Pancreas (tissue), 10 donors: ENCODE results near the gene ASPHD2. TPM values are rescaled to one million over a fixed set of nuclear protein-coding genes. Genes with fewer than 3 reads are reported as not detected.

Source experiments
- ATAC-seq, 4 donors: fragments of 200-7000 bp; cut with Tn5 transposase; one replicate each; pipeline versions ENCODE4 v1.8.0 to v1.9.1; 2020; ENCODE audit warnings: mild to moderate bottlenecking in 4 of 4, moderate library complexity in 4 of 4
- DNase-seq, 6 donors: peaks; one replicate each; pipeline ENCODE4 v3.0.0-alpha.2; 2020
- FAIRE-seq: peaks from 2 replicates; lab custom pipeline; 2012; peaks lifted over from hg19 to GRCh38; lab: Jason Lieb, UNC
- H3K27ac ChIP-seq, 4 donors: fragments of 200-600 bp; sonication (generic); 1 replicate in 3 of 4; 2 replicates in 1 of 4; pipeline versions ENCODE4 v1.5.0 to v1.8.0; 2020
- H3K27me3 ChIP-seq, 4 donors: fragments of 200-600 bp; one replicate each; pipeline ENCODE4 v1.8.0; 2021
- H3K36me3 ChIP-seq, 3 donors: fragments of 200-600 bp; sonication (generic) in 1 of 3; one replicate each; pipeline versions ENCODE4 v1.5.0 to v1.8.0; 2020 to 2021
- H3K4me1 ChIP-seq, 3 donors: fragments of 200-600 bp; one replicate each; pipeline ENCODE4 v1.8.0; 2021
- H3K4me3 ChIP-seq, 4 donors: fragments of 200-600 bp; sonication (generic) in 2 of 4; one replicate each; pipeline versions ENCODE4 v1.5.0 to v1.8.0; 2020 to 2021
- H3K9me3 ChIP-seq, 4 donors: fragments of 200-600 bp; one replicate each; pipeline ENCODE4 v1.8.0; 2021
- WGBS, 2 donors: extraction: QIAGEN DNeasy Blood & Tissue Kit; methylation state at CpG; one replicate each; pipeline ENCODE4 v1.1.7; 2013; 5-methylcytosine and 5-hydroxymethylcytosine counted together
- intact Hi-C, 3 donors: fragments of 100-400 bp; cut with DNase I; formaldehyde crosslinking; loops; one replicate each; pipeline versions ENCODE4 v1.11.1 to v1.14.2; 2022
- polyA plus RNA-seq, 2 donors: library from polyadenylated mRNA; stranded (reverse); fragments of 200-250 nt; gene quantifications; one replicate each; pipeline ENCODE4 v1.2.3, GENCODE V29; 2013
- total RNA-seq, 6 donors: library from RNA; stranded (reverse); fragmentation: NEBNext Ultra II Directional in 4 of 6; extraction: Animal tissue kit (Norgen Biotek cat#: 25700) in 4 of 6; gene quantifications; one replicate each; pipeline versions ENCODE4 v1.2.1 to v1.2.4, GENCODE V29; 2021 to 2023
- TF ChIP-seq, protein P1 (sequence below), 4 donors: fragments of 200-600 bp; sonication (generic) in 3 of 4; IDR thresholded peaks; one replicate each; pipeline versions ENCODE4 v1.5.0 to v1.8.0; 2021; ENCODE audit warnings: antibody characterized with exemption in 4 of 4
- donor health status: healthy with polysubstance abuse.
- donor health status: DM: no; HTN: no; CAD: no; lungs with moderate emphysema.
- donor health status: DM: no; HTN: no; CAD: no.
- donor health status: control.
- donor health status: control.
- donor health status: Bipolar disorder and iron deficiency.
- donor health status: DM: yes; HTN: yes; CAD: no.
- donor health status: DM: no; HTN: no; CAD: no.
- donor health status: DM: no; HTN: no; CAD: no.
- donor health status: DM: yes; HTN: yes; CAD: no.

The ASPHD2 gene
- total and polyA plus RNA-seq, 8 donors = 0.14 to 0.75 (median 0.28) TPM

DNA sequence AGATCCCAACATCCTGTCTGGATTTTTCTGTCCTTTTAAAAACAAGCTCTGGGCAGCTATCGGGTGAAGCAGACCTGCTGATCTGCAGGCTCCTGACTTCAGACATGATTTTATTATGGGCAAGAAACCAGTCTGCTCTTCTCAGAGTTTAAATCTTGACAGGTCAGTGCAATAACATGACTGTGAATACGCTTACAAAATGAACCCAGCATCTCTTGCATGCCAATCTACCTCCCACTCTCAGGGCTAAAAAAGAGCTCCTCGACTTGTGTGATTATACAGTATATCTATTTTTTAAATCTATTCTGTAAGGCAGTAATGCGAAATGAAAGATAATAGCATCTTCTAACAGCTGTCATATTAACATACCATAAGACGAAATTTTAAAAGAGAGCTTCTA lies 18.7 kb upstream of the ASPHD2 start:
- Histone ChIP-seq H3K27ac (no peak overlapping the region), H3K4me3 (no peak overlapping the region), H3K4me1 (no peaks in the 10 kb centered on the region), H3K36me3 (no peaks in the 10 kb centered on the region), H3K9me3 (no peaks in the 10 kb centered on the region), H3K27me3 (no peaks in the 10 kb centered on the region)
- whole genome bisulfite sequencing, 2 donors = 60 to 66% methylated on average over 5 of the region's 5 CpGs
- intact Hi-C loops = no loop called here
- FAIRE-seq (no peak), ATAC-seq (no peak), DNase-seq (no peak)
- TF ChIP-seq, protein P1, sequence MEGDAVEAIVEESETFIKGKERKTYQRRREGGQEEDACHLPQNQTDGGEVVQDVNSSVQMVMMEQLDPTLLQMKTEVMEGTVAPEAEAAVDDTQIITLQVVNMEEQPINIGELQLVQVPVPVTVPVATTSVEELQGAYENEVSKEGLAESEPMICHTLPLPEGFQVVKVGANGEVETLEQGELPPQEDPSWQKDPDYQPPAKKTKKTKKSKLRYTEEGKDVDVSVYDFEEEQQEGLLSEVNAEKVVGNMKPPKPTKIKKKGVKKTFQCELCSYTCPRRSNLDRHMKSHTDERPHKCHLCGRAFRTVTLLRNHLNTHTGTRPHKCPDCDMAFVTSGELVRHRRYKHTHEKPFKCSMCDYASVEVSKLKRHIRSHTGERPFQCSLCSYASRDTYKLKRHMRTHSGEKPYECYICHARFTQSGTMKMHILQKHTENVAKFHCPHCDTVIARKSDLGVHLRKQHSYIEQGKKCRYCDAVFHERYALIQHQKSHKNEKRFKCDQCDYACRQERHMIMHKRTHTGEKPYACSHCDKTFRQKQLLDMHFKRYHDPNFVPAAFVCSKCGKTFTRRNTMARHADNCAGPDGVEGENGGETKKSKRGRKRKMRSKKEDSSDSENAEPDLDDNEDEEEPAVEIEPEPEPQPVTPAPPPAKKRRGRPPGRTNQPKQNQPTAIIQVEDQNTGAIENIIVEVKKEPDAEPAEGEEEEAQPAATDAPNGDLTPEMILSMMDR (IDR thresholded peaks at IDR 0.05) = no peak

DNA sequence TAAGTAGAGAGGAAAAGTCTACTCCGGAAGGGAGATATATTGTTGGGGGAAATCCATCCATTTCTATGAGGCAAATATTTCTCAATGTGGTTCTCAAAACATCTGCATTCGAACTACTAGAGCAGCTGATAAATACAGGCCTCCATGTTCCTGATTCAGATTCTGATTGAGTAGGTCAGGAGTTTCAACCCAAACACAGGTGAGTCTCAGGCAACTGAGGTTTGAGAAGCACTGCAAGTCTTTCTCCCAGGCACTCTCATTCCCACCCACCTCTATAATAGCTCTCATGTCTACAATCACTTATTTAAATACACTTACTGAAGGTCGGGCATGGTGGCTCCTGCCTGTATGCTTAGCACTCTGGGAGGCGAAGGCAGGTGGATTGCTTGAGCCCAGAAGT lies 14.7 kb upstream of the ASPHD2 start:
- Histone ChIP-seq H3K36me3 (no peaks in the 10 kb centered on the region), H3K4me3 (no peak overlapping the region), H3K9me3 (no peaks in the 10 kb centered on the region), H3K4me1 (no peaks in the 10 kb centered on the region), H3K27ac (no peak overlapping the region), H3K27me3 (no peaks in the 10 kb centered on the region)
- DNase-seq (no peak), FAIRE-seq (no peak), ATAC-seq (no peak)
- 66 to 70% methylated on average over 4 of the region's 4 CpGs for WGBS, 2 donors
- intact Hi-C loops = no loop called here
- TF ChIP-seq, protein P1 (IDR thresholded peaks at IDR 0.05) = no peak

DNA sequence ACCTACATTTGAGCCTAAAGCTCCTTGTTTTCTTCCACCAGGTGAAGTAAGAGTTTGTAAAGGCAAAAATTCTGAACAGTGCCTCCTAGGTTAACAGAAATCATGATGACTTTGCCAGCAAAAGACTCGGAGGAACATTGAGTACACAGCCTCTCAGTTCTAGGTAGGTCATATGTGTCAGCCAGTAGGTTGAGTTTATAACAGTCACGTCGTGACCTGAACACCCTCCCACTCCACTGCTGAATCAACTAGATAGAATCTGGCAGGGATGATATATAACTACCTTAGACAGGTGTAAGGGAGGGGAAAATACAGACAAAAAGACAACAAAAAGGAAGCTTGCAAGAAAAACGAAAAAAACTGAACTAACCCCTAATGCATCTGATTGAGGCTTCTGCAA lies 12.8 kb upstream of the ASPHD2 start:
- H3K4me1 ChIP-seq = no peaks in the 10 kb centered on the region
- 31 to 56% methylated on average over 4 of the region's 4 CpGs for WGBS, 2 donors
- H3K4me3 ChIP-seq = no peak overlapping the region
- intact Hi-C loops = no loop called here
- no peak for ATAC-seq
- FAIRE-seq = no peak
- H3K9me3 ChIP-seq = no peaks in the 10 kb centered on the region
- no peaks in the 10 kb centered on the region for H3K27me3 ChIP-seq
- H3K27ac ChIP-seq = no peak overlapping the region
- H3K36me3 ChIP-seq = no peaks in the 10 kb centered on the region
- DNase-seq = no peak
- TF ChIP-seq, protein P1 (IDR thresholded peaks at IDR 0.05) = no peak

DNA sequence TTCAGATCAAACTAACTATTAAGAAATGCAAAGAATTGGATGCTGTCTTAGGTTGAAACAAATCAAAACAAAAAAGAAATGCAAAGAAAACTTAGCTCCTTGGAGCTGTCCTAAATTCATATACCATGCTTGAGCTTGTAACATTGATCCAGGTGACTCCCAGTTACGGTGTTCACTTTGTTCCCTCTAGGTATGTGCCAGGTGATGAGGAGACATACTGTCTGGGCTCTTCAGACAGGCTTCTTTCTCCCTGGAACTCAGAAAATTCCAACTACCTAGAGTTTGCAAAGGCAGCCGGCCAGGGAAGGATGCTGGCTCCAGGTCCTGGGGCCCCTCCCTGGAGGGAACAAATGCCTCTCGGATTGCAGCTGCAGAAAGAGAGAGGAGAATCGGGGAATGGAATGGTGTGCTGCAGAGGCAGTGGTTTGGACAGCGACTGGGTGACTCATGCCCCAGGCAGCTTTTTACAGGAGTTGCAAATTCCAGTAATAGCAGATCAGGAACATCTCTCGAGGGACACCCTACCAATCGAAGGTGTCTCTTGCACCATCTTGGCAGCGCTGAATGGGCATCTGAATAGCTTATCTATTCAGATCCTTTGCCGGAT lies 12.3 kb upstream of the ASPHD2 start:
- TF ChIP-seq, protein P1 (IDR thresholded peaks at IDR 0.05) = no peak
- 28 to 34% methylated on average over 9 of the region's 9 CpGs for WGBS, 2 donors
- H3K27ac ChIP-seq = no peak overlapping the region
- H3K27me3 ChIP-seq = no peaks in the 10 kb centered on the region
- intact Hi-C loops = no loop called here
- peak in 2 of 4 donors; percentile 25 to 40 for ATAC-seq
- no peak for FAIRE-seq
- no peak overlapping the region for H3K4me3 ChIP-seq
- no peaks in the 10 kb centered on the region for H3K9me3 ChIP-seq
- H3K36me3 ChIP-seq = no peaks in the 10 kb centered on the region
- DNase-seq = no peak
- H3K4me1 ChIP-seq = no peaks in the 10 kb centered on the region

GRCh38 chr22:26417406-26417805 lies 11.7 kb upstream of the ASPHD2 start:
- Histone ChIP-seq H3K9me3 (no peaks in the 10 kb centered on the region), H3K4me1 (no peaks in the 10 kb centered on the region), H3K27me3 (no peaks in the 10 kb centered on the region), H3K4me3 (no peak overlapping the region), H3K27ac (no peak overlapping the region), H3K36me3 (no peaks in the 10 kb centered on the region)
- TF ChIP-seq, protein P1 (IDR thresholded peaks at IDR 0.05) = no peak
- DNase-seq (no peak), ATAC-seq (no peak), FAIRE-seq (no peak)
- intact Hi-C loops = no loop called here
- WGBS, 2 donors = 58 to 61% methylated on average over 3 of the region's 3 CpGs
